Fibroblast of the conjunctiva (primary cell): ENCODE measurements around the gene KCTD11.
"Not testable (repeated sequence)": the region's sequence is repeated elsewhere in the genome, so short reads cannot be mapped to it uniquely, and the experiment has no call there.

Experiments used
- DNase-seq: peaks from one replicate; pipeline ENCODE4 v3.0.0-alpha.2; 2010; ENCODE audit warnings: low read depth

Gene KCTD11

DNA sequence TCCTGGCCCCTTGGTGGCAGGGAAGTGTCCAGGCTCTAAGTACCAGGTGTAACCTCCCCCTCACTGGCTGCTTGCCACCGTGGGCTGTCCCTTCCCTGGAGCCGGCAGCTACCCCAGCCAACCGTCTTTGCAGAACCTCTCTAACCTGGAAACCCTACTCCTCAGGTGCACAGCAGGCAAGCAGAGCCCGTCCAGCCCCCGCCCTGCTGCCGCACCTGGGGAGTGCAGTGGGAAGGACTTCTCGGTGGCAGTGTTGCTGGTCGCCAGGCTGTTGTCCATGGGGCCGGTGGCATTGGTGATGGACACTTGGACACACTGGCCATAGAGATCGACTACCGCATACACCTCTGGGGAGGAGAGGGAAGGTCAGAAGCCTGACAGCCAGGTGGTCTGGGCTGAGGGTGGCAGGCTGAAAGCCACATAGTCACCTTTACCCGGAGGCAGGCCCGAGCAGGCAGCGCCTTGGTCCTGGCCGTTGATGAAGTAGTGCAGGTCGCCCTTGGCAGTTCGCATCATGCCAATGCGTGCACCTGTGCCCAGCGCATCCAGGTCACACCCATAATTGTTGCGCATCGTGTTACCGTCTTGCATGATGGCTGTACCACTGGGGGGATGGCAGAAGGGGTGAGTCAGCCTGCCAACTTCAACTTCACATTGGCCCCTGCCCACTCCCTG, 29.3 kb upstream of the KCTD11 start:
- no peak for DNase-seq

DNA sequence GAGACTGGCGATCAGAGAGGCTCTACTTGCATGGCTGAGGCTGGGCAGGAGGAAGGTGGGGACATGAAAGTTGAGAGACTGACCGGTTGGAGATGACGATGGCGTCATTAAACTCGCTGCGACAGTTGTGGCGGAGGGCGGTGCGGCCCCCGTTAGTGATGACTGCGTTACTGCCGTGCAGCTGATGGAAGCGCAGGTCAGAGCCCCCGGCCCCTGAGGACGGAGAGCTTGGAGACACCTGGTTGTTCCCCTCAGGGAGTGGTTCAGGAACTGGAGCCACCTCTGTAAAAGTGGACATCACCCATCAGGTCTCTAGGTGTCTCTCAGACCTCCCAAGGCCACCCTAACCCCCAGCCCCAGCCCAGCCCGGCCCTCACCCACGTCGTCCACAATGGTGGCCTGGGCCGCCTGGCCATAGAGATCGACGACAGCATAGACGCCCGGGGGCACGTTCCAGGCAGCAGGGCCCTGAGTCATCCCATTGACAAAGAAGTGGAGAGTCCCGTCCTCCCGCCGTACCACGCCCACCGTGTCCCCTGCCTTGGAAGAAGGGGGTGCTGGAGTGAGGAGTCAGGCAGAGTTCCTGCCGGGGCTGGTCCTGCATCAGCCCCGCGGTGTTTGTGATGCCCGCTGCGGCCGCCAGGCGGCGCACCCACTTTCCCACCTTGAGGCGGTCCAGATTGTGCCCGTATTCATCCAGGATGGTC, 28.1 kb upstream of the KCTD11 start:
- DNase-seq: no peak

DNA sequence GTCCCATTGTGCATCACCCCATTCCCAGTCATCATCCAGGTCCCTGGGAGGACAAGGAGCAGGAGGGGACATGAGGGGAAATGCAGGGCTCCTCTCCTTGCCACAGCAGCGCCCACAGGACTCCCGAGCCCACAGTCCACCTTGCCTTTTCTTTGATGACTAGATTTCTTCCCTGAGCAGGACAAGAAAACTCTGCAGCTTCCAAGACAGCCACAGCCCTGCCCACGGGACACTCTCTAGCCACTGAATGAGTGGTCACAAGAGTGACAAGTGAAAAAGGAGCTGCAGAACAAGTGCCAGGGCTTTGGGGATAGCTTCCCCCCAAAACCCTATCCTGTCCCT, 27.6 kb upstream of the KCTD11 start:
- no peak for DNase-seq

DNA sequence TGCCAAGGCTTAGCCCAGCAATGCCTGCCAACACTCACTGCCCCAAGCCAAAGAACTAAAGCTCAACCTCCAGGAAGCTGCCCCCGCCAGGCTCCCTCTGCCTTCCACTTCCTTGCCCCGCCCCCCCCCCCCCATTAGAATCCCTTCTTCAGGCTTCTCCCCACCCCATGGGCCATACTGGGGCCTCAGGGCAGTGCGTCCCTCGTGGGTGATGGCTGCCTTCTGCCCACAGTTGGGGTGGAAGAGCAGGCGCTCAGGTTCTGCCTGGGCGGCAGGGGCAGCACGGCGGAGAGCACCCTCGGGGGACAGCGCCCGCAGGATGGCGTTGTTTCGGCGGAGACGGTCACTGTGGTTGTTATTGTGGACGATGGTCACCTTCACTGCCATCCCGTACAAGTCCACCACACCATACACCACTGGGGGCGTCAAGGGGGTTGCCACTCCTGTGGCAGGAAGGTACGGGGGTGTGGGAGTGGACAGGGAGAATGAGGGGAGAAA, 26.9 kb upstream of the KCTD11 start:
- no peak for DNase-seq

DNA sequence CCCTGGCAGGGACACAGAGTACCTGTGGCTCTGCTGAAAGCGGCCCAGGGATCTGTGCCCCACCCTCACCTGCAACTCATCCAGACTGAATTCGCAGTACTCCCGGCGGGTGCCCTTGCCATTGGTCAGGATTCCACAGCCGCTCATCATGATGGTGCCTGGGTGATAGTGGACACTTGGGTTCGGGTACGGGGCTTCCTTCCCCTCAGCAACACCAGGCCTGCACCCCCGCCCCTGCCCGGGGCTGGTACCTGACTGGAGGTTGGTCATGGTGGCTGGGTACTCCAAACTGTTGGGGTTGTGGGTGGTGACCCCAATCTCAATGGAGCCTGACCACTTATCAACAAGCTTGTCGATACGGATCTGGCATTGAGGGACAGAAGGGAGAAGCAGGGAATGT, 25.8 kb upstream of the KCTD11 start:
- DNase-seq: no peak

DNA sequence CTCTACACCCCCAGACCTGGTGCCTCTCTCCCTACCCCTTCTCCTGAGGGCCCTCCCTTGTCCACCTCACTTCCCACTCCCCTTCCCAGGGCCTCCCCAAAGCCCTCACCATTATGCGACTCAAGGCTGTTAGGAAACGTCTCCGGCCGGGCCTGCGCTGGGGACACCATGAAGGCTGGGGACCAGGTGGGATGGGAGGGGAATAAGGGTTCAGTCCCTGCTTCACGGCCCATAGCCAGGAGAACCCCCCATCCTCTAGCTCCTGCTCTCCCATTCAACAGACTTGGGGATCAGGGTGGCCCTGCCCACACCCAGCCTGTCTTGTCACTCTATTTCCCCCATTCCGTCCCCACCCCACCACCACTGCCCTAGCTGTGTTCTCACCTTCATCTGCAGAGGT, 24.9 kb upstream of the KCTD11 start:
- DNase-seq: no peak

DNA sequence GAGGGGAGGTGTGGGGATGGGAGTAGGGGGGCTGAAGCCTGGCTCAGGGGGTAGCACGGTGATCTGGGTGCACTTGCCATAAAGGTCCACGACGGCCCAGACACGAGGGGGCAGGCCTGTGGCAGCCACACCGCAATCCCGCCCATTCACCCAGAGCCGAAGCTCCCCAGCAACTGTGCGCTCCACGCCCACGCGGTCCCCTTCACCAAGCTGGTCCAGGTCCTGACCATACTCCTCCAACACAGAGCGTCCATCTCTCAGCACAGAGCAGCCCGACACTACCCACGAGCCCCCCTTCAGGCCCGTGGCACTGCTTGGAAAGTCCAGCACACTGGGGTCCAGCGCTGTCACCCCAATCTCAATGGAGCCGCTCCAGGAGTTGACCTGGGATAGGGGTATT, 24.5 kb upstream of the KCTD11 start:
- no peak for DNase-seq

DNA sequence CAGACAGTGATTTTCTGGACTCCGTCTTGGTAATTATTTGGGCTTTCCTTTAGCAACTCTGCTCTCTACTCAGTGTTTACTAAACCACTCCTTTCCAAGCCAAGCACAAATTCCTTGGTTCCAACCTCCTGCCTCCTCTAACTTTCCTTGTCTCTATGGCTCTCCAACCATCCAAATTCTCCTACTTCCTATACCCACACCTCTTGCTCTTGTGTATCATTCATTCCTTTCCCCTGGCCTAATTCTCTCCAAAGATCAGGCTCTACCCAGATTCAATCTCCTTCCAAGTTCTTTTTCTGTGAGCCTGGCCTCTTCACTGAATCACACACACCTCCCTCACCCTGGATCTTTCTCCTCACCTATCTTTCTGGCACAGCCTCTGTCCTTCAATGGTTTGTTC, 24.0 kb upstream of the KCTD11 start:
- no peak for DNase-seq

DNA sequence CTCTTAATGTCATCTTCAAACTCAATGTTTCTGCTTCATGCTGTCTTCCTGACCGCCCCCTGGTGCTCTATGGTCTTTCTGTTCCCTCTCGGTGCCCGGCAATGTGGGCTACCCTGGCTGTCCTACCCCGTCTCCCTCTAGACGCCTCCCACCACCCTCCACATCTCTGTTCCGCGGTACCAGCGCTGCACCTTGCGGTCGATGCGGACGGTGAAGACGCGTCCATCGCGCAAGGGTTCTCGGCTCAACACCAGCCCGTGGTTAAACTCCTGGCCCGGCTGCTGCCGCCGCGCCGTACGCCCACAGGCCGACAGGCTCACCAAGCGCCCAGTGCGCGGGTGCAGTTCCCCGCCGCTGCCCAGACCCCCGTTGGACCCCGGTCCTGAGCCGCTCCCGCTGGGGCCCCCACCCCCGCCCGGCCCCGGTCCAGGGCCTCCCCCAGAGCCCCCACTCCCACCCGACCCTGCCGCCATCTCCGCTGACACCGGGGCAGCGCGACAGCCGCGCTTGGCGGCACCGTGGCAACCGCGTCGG, 23.1 kb upstream of the KCTD11 start, which contains the start of gene NEURL4:
Gene NEURL4, minus strand, starts transcription at position 496 of the 534 bp plus-strand sequence. Its CDS starts 23 bp downstream, at position 473.
- no peak for DNase-seq

DNA sequence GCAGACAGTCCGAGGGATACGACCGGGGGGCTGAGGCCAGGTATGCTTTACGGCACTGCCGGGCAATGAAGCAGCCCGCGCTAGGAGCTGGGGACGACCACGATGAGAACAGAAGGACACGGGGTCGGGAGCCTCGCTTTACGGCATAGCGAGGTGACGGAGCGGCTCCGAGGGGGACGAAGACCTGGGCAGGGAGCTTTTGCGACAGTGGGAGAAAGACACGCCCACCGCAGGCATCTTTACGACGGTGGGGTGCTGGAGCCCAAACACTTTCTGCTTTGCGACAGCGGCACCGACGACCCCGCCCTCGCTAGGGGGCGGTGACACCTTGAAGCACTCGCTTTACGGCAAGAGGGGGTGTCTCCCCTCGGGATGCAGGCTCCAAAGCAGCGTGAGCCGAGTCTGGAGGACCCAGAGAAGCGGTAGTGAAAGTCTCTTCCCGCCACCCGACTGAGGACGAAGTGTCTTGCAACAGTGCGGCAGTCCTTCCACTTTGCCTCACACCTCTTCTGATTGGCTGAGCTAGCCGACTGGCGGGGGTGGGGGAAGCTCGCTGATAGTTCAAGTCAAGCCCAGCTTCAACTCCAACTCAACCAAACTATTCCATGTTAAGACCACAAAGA, 22.5 kb upstream of the KCTD11 start:
- DNase-seq: peak; percentile 98

DNA sequence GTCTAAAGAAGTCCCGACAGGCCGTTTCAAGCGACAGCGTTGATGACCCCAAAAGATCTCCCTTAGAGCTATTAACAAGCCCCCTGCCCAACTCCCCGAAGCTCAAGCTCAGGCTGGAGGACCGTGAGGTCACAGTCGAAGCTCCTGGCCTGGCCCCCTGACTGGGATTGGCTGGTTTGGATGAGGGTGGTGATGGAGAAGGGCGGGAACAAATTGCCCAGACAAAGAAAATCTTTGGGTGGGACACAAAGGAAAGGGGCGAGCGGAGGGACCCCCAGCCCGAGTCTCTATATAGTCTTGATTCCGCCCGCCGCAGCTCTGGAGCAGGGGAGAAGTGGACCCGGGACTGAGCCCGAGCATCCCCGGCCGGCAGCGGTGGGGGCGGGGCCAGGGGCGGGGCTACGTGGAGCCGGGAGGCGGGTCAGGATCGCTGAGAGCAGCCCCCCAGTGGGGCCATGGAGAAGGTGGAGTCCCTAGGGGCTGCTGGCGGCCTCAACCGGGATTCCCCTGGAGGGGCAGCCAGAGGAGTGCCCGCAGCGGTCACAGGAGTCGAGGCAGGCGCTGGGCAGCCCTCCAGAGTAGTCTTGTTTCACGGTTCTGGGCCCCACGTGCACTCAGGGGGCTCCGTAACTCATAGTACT, 21.8 kb upstream of the KCTD11 start:
- DNase-seq: peak; percentile 47

DNA sequence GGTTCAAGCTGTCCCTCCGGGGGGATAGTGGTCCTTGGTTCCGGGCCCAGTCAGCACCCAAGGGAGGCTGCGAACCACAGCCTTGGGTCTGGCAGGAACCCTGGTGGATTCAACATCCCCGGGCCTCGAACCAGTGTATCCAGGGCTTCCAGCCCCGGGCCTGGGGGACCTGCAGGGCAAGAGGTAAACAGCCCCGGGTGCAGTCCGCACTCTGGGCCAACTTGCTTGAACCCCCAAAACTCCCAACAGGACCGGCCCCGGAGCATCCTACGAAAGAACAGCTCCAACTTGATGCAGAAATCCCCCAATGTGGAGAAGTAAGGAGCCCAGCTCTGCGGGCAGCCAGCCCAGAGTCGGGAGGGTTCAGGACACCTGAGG, 21.3 kb upstream of the KCTD11 start:
- DNase-seq: no peak

DNA sequence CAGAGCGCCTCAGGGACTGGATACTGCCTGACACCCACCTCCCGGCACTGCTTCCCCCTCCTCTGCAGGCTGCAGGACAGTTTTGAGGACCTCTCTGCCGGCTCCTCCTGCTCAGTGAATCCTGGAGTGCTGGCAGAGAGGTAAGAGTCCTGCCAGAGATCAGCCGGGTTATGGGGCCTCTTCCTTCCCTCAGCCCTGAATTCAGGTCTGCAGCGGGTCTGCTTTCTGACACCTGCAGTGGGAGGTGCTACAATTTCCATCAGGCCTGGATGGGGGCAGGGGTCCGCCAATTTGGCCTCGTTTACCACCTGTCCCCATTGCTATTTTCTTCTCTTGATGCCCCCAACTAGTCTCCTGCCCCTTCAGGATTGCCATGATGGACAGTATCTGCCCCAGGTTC, 19.9 kb upstream of the KCTD11 start:
- DNase-seq: no peak

DNA sequence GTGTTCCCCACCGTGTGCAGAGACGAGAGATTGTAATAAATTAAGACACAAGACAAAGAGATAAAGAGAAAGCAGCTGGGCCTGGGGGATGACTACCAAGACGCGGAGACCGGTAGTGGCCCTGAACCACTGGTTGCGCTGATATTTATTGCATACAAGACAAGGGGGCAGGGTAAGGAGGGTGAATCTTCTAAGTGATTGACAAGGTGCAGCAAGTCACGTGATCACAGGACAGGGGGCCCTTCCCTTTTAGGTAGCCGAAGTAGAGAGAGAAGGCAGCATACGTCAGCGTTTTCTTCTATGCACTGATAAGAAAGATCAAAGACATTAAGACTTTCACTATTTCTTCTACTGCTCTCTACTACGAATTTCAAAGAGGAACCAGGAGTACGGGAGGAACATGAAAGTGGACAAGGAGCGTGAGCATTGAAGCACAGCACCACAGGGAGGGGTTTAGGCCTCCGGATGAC, 19.3 kb upstream of the KCTD11 start:
- not testable (repeated sequence) for DNase-seq

DNA sequence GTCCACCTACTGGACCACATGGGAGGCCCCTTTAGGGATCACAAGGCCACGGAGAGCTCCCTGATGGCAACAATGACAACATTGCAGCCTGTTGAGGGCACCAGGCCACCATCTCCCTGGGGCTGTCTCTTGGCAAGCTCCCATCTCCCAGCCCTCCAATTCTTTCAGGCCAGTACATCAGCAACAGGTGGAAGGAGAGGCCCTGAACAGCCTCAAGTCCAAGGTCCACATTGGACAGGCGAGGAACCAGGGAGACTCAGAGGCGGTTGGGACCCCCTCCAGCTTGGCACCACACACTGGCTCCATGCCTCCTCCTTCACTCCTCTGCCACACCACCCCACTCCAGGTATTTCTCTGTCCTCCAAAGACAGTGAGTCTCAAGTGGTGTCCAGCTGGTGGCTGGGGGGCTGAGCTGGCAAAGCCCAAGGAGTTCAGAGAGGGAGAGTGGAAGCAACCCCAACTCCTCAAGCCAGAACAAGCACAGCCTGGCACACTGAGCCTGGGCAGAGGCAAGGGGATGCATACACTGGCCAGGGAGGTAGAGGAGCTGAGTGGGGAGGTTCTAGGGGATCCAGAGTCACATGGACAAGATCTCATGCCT, 16.9 kb upstream of the KCTD11 start:
- no peak for DNase-seq

DNA sequence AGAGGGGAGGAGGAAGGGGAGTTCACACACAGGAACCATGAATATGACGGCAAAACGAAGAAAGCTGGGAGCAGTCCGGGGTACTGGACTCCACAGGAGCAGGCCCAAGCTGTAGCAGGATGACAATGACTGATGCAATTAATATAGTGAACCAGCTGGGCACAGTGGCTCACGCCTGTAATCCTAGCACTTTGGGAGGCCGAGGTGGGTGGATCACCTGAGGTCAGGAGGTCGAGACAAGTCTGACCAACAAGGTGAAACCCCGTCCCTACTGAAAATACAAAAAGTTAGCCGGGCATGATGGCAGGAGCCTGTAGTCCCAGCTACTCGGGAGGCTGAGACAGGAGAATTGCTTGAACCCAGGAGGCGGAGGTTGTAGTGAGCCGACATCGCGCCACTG, 16.2 kb upstream of the KCTD11 start:
- not testable (repeated sequence) for DNase-seq

DNA sequence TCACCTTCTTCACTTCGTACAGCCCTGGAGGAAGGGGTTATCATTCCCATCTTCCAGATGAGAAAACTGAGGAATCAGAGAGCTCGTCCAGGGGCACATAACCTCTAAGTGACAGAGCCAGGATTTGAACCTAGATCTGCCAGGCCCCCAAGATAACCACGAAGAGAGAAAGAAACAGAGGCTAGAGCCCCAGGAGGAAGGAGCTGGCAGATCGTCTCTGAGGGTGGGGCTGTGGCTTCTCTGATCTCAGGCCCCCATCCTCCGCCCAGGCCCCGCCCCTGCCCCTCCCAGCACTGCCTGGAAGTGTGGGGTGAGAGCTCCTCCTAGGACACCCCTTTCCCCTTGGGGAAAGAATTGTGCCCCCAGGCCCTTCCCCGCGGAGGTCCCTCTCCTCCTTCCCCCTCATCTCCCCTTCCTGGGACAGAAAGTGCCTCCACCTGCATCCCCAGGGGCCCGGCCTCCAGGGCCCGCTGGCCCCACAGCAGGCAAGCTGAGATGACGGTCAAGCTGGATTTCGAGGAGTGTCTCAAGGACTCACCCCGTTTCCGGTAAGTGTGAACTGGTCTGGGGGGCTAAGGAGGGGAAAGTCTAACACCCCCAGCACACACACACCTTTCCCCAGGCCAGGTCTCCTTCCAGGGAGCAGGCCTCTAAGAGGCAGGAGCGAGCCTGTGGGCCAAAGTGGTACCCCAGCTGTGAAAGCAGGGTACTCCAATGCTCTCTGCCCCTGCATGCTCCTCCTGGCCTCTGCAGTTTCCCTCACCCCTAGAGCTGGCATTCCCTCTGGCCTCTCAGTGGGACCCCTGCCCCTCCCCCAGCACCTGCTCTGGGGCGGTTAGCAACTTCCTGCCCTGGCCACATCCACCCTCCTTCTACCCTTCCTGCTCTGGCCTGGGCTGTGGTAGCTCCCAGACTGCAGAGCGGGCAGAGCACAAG, 15.5 kb upstream of the KCTD11 start, which contains the start of gene ACAP1:
Gene ACAP1, plus strand, starts transcription at position 290 of the 936 bp plus-strand sequence. Its CDS starts 206 bp downstream, at position 496.
- DNase-seq: no peak

DNA sequence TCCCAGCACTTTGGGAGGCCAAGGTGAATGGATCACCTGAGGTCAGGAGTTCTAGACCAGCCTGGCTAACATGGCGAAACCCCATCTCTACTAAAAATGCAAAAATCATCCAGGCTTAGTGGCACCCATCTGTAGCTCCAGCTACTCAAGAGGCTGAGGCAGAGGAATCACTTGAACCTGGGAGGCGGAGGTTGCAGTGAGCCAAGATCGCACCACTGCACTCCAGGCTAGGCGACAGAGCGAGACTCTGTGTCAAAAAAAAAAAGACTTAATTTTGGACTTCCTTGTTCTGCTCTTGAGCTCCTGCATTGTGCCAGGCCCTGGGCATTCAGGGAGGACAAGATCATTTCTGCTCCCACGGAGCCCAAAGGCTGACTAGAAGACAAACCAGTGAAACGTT, 14.4 kb upstream of the KCTD11 start:
- DNase-seq: not testable (repeated sequence)

DNA sequence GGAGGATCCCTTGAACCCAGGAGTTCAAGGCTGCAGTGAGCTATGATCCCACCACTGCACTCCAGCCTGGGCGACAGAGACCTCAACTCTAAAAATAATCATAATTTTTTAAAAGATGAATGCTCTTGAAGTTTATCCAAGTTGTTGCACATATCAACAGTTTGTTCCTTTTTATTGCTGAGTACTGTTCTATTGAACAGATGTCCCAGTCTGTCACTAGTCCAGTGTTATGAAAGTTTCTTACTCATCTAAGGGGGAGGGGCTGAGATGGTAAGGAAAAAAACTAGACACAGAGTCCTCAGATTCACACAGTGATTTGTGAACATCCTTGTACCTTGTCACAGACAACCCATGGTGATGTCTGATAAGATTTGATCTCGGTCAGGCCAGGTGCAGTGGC, 11.8 kb upstream of the KCTD11 start:
- DNase-seq: no peak

DNA sequence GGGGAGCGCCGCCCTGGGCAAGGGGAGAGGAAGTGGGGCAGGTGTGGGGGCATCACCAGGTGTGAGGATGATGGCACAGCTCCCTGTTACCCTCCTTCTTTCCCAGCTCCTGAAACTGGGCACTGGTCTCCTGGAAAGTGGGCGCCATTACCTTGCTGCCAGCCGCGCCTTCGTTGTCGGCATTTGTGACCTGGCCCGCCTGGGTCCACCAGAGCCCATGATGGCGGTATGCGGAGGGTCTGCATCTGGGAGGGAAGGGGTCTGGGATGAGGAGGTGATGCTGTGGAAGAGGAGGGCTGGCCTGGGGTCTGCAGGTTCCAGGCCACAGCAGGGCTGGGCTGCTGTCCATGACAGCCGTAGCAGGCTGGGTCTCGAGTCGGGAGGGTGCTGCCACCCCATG, 10.1 kb upstream of the KCTD11 start:
- DNase-seq: no peak

DNA sequence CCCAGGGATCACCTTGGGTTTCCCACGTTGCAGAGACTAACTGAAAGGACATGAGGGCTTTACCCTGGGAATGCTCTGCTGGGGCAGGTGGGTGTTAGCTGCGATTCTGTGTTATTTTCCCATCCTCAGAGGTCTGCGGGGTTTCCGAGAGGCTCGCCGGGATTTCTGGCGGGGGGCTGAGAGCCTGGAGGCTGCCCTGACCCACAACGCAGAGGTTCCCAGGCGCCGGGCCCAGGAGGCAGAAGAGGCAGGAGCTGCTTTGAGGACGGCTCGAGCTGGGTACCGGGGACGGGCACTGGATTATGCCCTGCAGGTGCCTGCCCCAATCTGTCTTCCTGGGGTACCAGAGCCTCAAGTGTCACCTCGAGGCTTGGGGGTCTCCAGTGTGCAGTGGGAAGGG, 8.7 kb upstream of the KCTD11 start:
- no peak for DNase-seq
